Stomach (tissue), 4 donors: ENCODE data around the gene TMPRSS7.

Experiments
- EP300 ChIP-seq: sonication (generic); formaldehyde crosslinking; IDR thresholded peaks from one replicate; pipeline ENCODE4 v1.6.1; 2017; ENCODE audit warnings: antibody characterized with exemption
- POLR2A ChIP-seq, 4 donors: fragments of 450-650 bp; IDR thresholded peaks; one replicate each; pipeline ENCODE4 v1.6.1; 2016; ENCODE audit warnings: antibody characterized with exemption in 4 of 4, control low read depth in 2 of 4, mild to moderate bottlenecking in 1 of 4, moderate library complexity in 1 of 4
- POLR2AphosphoS5 ChIP-seq, 3 donors: sonication (generic); formaldehyde crosslinking; IDR thresholded peaks; one replicate each; pipeline ENCODE4 v1.6.1; 2016; ENCODE audit warnings: antibody characterized with exemption in 3 of 3
- TF ChIP-seq, protein P1 (sequence below), 7 experiments: fragments of 450-650 bp in 4 of 7; fragments of 200-600 bp in 3 of 7; sonication (generic) in 3 of 7; IDR thresholded peaks; one replicate each; pipeline ENCODE4 v1.5.1; 2016 to 2019; ENCODE audit warnings: antibody characterized with exemption in 7 of 7, control low read depth in 2 of 7, mild to moderate bottlenecking in 1 of 7

DNA sequence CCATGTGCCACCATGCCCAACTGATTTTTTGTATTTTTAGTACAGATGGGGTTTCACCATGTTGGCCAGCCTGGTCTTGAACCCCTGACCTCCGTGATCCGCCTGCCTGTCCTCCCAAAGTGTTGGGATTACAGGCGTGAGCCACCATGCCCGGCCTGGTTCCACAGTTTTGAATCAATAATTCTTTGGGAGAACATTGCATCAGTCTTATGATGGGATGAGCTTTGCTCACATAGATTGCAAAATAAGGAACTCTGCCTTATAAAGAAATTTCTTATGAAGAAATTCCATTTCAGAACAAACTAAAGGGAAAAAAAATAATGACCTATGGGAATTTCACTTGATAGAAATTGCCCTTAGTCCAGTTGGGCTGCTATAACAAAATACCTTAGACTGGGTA lies 15.8 kb upstream of the TMPRSS7 start:
- TF ChIP-seq POLR2AphosphoS5 (IDR thresholded peaks at IDR 0.05), result no peak
- TF ChIP-seq, protein P1, sequence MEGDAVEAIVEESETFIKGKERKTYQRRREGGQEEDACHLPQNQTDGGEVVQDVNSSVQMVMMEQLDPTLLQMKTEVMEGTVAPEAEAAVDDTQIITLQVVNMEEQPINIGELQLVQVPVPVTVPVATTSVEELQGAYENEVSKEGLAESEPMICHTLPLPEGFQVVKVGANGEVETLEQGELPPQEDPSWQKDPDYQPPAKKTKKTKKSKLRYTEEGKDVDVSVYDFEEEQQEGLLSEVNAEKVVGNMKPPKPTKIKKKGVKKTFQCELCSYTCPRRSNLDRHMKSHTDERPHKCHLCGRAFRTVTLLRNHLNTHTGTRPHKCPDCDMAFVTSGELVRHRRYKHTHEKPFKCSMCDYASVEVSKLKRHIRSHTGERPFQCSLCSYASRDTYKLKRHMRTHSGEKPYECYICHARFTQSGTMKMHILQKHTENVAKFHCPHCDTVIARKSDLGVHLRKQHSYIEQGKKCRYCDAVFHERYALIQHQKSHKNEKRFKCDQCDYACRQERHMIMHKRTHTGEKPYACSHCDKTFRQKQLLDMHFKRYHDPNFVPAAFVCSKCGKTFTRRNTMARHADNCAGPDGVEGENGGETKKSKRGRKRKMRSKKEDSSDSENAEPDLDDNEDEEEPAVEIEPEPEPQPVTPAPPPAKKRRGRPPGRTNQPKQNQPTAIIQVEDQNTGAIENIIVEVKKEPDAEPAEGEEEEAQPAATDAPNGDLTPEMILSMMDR (IDR thresholded peaks at IDR 0.05), result no peak
- no peak for TF ChIP-seq POLR2A (IDR thresholded peaks at IDR 0.05)
- no peak for TF ChIP-seq EP300
